ENCODE measurements around the gene PLEKHD1. TPM values are rescaled to one million over a fixed set of nuclear protein-coding genes. Genes with fewer than 3 reads are reported as not detected.

Gene PLEKHD1
- total RNA-seq, 1 experiment from 2014 or later, result 0.65 TPM

GRCh38 chr14:69499436-69499835 is 14.9 kb downstream of the PLEKHD1 start:
- ChIA-PET CTCF (interaction anchor here (0.6 kb wide), 1 partner anchor 73 kb away, joined by 3 read pairs; no protein-coding TSS in a partner anchor), POLR2A (ENCODE audit: unreplicated experiment) (no interaction called here)
- intact Hi-C loops (cut with micrococcal nuclease; ENCODE audit: unreplicated experiment), result no loop called here

GRCh38 chr14:69500096-69500495 is 15.6 kb downstream of the PLEKHD1 start:
- Histone ChIP-seq H3K9me2 (ENCODE audit: insufficient read depth) (no peaks in the 10 kb centered on the region), H3K36me3 (ENCODE audit: low read depth) (no peaks in the 10 kb centered on the region), H3K79me2 (ENCODE audit: low read depth) (no peaks in the 10 kb centered on the region), H3K27me3 (ENCODE audit: insufficient read depth, low read depth) (no peaks in the 10 kb centered on the region), H3K4me3 (no peak overlapping the region), H3F3A (ENCODE audit: insufficient read depth, low read depth) (no peaks in the 10 kb centered on the region), H4K20me1 (ENCODE audit: insufficient read depth) (no peaks in the 10 kb centered on the region), H2AFZ (no peak overlapping the region), H3K27ac (no peak overlapping the region), H3K4me2 (no peak overlapping the region), H3K9me3 (ENCODE audit: insufficient read depth, low read depth) (no peaks in the 10 kb centered on the region), H3K4me1 (replicated peaks; ENCODE audit: insufficient read depth) (no peaks in the 10 kb centered on the region)
- TF ChIP-seq EZH2 (IDR thresholded peaks at IDR 0.05; ENCODE audit: low read depth) (no peak), CTCF (conservative IDR thresholded peaks at IDR 0.05) (no peak)
- ChIA-PET CTCF (no interaction called here), POLR2A (ENCODE audit: unreplicated experiment) (no interaction called here)
- DNase-seq, result no peak
- intact Hi-C loops (cut with micrococcal nuclease; ENCODE audit: unreplicated experiment), result no loop called here
- BruUV-seq (replicated peaks), result no TSS peak

More at GRCh38 chr14:69499436-69499835, 14.9 kb downstream of the PLEKHD1 start:
- Histone ChIP-seq H2AFZ (no peak overlapping the region), H3K79me2 (ENCODE audit: low read depth) (no peaks in the 10 kb centered on the region), H3F3A (ENCODE audit: insufficient read depth, low read depth) (no peaks in the 10 kb centered on the region), H3K36me3 (ENCODE audit: low read depth) (no peaks in the 10 kb centered on the region), H3K4me2 (no peak overlapping the region), H4K20me1 (ENCODE audit: insufficient read depth) (no peaks in the 10 kb centered on the region), H3K9me2 (ENCODE audit: insufficient read depth) (no peaks in the 10 kb centered on the region), H3K9me3 (ENCODE audit: insufficient read depth, low read depth) (no peaks in the 10 kb centered on the region), H3K27me3 (ENCODE audit: insufficient read depth, low read depth) (0 out of 2 replicates have a peak, but pooled peaks cover 1% of the 10 kb centered on the region), H3K4me1 (replicated peaks; ENCODE audit: insufficient read depth) (no peaks in the 10 kb centered on the region), H3K27ac (no peak overlapping the region), H3K4me3 (no peak overlapping the region)
- BruUV-seq (replicated peaks), result no TSS peak
- TF ChIP-seq CTCF (conservative IDR thresholded peaks at IDR 0.05) (no peak), EZH2 (IDR thresholded peaks at IDR 0.05; ENCODE audit: low read depth) (no peak)
- no peak for DNase-seq

GRCh38 chr14:69500736-69501135 is 16.2 kb downstream of the PLEKHD1 start:
- Histone ChIP-seq H4K20me1 (ENCODE audit: insufficient read depth) (no peaks in the 10 kb centered on the region), H3K79me2 (ENCODE audit: low read depth) (no peaks in the 10 kb centered on the region), H3K4me1 (replicated peaks; ENCODE audit: insufficient read depth) (0 out of 2 replicates have a peak, but pooled peaks cover 5% of the 10 kb centered on the region), H3K36me3 (ENCODE audit: low read depth) (no peaks in the 10 kb centered on the region), H3K4me2 (no peak overlapping the region), H3K4me3 (no peak overlapping the region), H2AFZ (no peak overlapping the region), H3F3A (ENCODE audit: insufficient read depth, low read depth) (peaks cover 3% of the 10 kb centered on the region; the same call in 1 of the 2 replicates), H3K27ac (no peak overlapping the region), H3K27me3 (ENCODE audit: insufficient read depth, low read depth) (no peaks in the 10 kb centered on the region), H3K9me2 (ENCODE audit: insufficient read depth) (no peaks in the 10 kb centered on the region), H3K9me3 (ENCODE audit: insufficient read depth, low read depth) (no peaks in the 10 kb centered on the region)
- BruUV-seq (replicated peaks), result no TSS peak
- intact Hi-C loops (cut with micrococcal nuclease; ENCODE audit: unreplicated experiment), result no loop called here
- no peak for TF ChIP-seq EZH2 (IDR thresholded peaks at IDR 0.05; ENCODE audit: low read depth)
- no peak for DNase-seq
- CTCF ChIA-PET, result no interaction called here
- POLR2A ChIA-PET (ENCODE audit: unreplicated experiment), result no interaction called here

GRCh38 chr14:69501423-69501838 is 16.9 kb downstream of the PLEKHD1 start:
- CTCF ChIA-PET, result no interaction called here
- no peak overlapping the region for H3K4me3 ChIP-seq
- no peaks in the 10 kb centered on the region for H3K79me2 ChIP-seq (ENCODE audit: low read depth)
- no peak for TF ChIP-seq CTCF (conservative IDR thresholded peaks at IDR 0.05)
- TF ChIP-seq EZH2 (IDR thresholded peaks at IDR 0.05; ENCODE audit: low read depth), result no peak
- H3F3A ChIP-seq (ENCODE audit: insufficient read depth, low read depth), result peaks cover 10% of the 10 kb centered on the region; the same call in 1 of the 2 replicates
- intact Hi-C loops (cut with micrococcal nuclease; ENCODE audit: unreplicated experiment), result no loop called here
- H3K4me1 ChIP-seq (replicated peaks; ENCODE audit: insufficient read depth), result peaks cover 12% of the 10 kb centered on the region
- POLR2A ChIA-PET (ENCODE audit: unreplicated experiment), result no interaction called here
- no peak for DNase-seq
- H3K27ac ChIP-seq, result no peak overlapping the region
- no peaks in the 10 kb centered on the region for H4K20me1 ChIP-seq (ENCODE audit: insufficient read depth)
- BruUV-seq (replicated peaks), result no TSS peak
- H3K4me2 ChIP-seq, result no peak overlapping the region
- no peaks in the 10 kb centered on the region for H3K9me3 ChIP-seq (ENCODE audit: insufficient read depth, low read depth)
- H3K9me2 ChIP-seq (ENCODE audit: insufficient read depth), result no peaks in the 10 kb centered on the region
- H3K27me3 ChIP-seq (ENCODE audit: insufficient read depth, low read depth), result no peaks in the 10 kb centered on the region
- no peak overlapping the region for H2AFZ ChIP-seq
- no peaks in the 10 kb centered on the region for H3K36me3 ChIP-seq (ENCODE audit: low read depth)

All from PC-9 (cell line).